NOMO-1 (cell line): Measurements from ENCODE around the gene CNP.
A peak's percentile ranks its signal among the peaks of the same experiment; 100 is the strongest.
"Not testable (repeated sequence)": the region's sequence is repeated elsewhere in the genome, so short reads cannot be mapped to it uniquely, and the experiment has no call there.

ENCODE experiments used
- DNase-seq, 2 experiments: peaks; one replicate each; lab custom pipeline; 2025; ENCODE audit not compliant: unreplicated experiment in 2 of 2; lab: John Stamatoyannopoulos, UW

Gene CNP

GRCh38 chr17:41966463-41967140 is at the start of gene CNP:
CNP (plus strand) TSS chr17:41966795; CDS start chr17:41966885, 90 bp downstream.
- peak; percentile 86 to 93 for DNase-seq

DNA sequence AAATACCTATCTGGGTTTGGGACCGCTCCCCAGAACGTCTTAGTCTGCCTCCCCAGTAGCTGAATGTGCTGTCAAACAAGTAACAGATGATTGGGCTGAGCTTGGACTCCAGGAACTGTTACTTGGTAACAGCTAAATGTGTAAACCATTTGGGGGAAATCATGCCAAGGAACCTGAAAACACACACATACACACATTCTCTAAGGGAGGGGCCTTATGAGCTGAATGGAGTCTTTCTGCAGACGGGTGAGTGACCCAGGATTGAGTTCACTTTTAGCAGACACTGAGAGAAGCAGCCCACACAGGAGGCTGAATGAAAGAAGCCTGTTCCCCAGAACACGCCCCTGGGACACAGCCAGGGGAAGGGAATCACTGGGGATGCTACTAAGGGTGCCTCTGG is 49.4 kb upstream of the CNP start:
- no peak for DNase-seq

GRCh38 chr17:41917679-41918313 is 48.8 kb upstream of the CNP start:
- DNase-seq: no peak

- DNase-seq: peak; percentile 94 to 99
Measured at GRCh38 chr17:41918314-41919164, 48.1 kb upstream of the CNP start, which contains the start of gene ACLY. ACLY (minus strand) TSS chr17:41918951; CDS start chr17:41913873, 5,078 bp downstream.

- peak; percentile 49 to 53 for DNase-seq
Measured at GRCh38 chr17:41919165-41919817, 47.3 kb upstream of the CNP start.

DNA sequence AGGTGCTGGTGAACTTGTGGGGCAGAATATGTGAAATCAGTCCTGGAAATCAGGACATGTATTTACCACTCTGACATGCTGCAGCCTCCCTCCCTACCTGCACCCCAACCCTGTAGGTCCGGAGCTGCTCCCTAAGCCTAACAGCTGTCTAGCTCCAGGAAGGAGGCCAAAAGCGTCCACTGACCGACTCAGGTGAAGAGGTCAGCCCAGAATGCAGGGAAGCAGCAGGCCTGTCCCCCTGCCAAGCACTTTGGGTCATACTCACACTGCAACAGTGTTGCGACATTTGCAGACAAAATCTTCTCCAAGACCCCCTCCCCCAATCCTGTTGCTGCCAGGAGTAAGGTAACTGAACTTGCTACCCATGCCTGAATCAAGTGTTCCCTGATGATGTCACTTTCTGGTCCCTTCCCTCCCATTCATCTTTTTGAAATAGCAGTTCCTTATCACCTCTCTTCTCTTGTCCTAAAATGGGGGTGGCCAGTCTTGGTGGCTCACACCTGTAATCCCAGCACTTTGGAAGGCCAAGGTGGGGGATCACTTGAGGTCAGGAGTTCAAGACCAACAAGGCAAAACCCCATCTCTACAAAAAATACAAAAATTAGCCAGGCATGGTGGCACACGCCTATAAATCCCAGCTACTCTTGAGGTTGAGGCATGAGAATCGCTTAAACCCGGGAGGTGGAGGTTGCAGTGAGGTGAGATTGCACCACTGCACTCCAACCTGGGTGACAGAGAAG is 46.6 kb upstream of the CNP start:
- DNase-seq: no peak

GRCh38 chr17:41920580-41920955 is 46.0 kb upstream of the CNP start:
- DNase-seq: no peak

DNA sequence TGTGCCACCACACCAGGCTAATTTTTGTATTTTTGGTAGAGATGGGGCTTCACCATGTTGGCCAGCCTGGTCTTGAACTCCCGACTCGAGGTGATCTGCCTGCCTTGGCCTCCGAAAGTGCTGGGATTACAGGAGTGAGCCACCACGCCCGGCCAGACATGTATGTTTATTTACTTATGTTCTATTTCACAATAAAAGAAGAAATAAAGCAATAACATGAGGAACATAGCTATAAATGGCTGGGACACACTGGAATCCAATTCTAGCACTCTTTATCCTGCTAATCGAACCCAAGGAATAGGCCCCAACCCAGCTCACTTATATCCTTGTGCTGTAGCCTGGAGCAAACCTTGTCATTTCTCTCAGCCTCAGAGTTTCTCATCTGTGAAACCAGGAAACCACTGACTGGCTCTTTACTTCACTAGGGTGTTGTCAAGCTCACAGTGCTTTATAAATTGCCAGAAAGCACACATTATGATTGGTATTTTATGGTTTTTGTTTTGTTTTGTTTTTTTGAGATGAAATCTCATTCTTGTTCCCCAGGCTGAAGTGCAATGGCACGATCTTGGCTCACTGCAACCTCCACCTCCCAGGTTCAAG is 40.5 kb upstream of the CNP start:
- no peak for DNase-seq

GRCh38 chr17:41928693-41929251 is 37.8 kb upstream of the CNP start:
- DNase-seq: no peak

DNA sequence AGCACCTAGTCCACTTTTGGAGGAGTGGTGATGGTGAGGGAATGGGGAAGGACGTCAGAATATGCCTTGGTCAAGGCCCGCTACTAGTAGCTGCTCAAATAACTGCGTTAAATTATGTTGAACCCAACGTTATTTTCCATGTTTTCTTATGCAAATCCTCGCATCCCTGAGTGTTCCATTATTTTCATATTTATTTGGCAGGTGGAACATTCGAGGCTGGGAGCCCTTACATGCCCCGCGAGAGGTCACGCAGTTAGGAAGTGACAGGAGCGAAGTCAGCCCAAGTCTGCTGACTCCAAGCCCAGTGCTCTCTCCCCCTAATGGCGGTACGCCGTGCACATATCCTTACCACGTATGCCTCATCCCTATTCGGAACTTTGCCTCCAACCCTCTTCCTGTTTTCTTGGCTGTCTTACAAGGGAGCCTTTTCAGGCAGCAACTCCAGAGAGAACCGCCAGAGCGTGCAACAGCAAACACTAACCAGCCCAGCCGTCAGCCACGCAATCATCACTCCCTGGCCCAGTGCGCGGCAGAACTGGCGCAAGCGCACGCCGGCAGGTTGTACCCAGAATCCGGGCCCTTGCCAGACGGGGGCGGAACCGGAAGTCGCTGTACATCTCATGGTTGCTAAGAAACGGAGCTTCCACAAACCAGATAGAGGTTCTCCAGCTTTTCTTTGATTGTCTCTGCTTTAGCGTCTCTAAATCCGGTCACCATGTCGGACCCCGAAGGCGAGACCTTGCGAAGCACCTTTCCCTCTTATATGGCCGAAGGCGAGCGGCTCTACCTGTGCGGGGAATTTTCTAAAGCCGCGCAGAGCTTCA is 36.4 kb upstream of the CNP start, which contains the start of gene ODAD4:
Gene ODAD4 (plus strand): TSS at position 609 of the 824 bp plus-strand sequence. CDS start 107 bp downstream, at position 716.
- DNase-seq: peak; percentile 97 to 99

DNA sequence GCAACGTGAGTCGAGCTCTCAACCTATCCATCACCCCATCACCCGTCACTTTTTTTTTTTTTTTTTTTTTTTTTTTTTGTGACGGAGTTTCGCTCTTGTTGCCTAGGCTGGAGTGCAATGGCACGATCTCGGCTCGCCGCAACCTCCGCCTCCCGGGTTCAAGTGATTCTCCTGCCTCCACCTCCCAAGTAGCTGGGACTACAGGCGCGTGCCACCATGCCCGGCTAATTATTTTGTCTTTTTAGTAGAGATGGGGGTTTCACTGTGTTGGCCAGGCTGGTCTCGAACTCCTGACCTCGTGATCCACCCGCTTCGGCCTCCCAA is 35.8 kb upstream of the CNP start:
- DNase-seq: not testable (repeated sequence)

DNA sequence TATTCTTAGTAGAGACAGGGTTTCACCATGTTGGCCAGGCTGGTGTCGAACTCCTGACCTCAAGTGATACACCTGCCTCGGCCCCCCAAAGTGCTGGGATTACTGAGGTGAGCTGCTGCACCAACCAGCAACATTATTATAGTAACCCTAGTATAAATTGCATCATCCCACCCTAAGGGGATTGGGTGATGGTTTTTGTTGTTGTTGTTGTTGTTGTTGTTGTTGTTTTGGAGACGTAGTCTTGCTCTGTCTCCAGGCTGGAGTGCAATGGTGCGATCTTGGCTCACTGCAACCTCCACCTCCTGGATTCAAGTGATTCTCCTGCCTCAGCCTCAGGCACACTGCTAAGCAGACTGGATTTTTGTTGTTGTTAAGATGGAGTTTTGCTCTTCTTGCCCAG is 34.9 kb upstream of the CNP start:
- not testable (repeated sequence) for DNase-seq

- peak; percentile 75 to 89 for DNase-seq
Measured at GRCh38 chr17:41932816-41933389, 33.7 kb upstream of the CNP start.

GRCh38 chr17:41935641-41936040 is 31.0 kb upstream of the CNP start:
- DNase-seq: no peak

GRCh38 chr17:41937970-41938954 is 28.3 kb upstream of the CNP start:
- DNase-seq: no peak

- no peak for DNase-seq
Measured at GRCh38 chr17:41939044-41939692, 27.4 kb upstream of the CNP start.

- no peak for DNase-seq
Measured at GRCh38 chr17:41939693-41940090, 26.9 kb upstream of the CNP start.
